DMS79 treated with DMSO at 0.1 percent for 48 hours (cell line): ENCODE results near the gene DUS1L.

Experiments used
- DNase-seq: peaks from one replicate; lab custom pipeline; 2025; lab: John Stamatoyannopoulos, UW

Gene DUS1L

GRCh38 chr17:82100502-82101298 is 35.1 kb upstream of the DUS1L start:
- no peak for DNase-seq

- DNase-seq, result no peak
Observed at GRCh38 chr17:82098939-82099763, 33.5 kb upstream of the DUS1L start.

DNA sequence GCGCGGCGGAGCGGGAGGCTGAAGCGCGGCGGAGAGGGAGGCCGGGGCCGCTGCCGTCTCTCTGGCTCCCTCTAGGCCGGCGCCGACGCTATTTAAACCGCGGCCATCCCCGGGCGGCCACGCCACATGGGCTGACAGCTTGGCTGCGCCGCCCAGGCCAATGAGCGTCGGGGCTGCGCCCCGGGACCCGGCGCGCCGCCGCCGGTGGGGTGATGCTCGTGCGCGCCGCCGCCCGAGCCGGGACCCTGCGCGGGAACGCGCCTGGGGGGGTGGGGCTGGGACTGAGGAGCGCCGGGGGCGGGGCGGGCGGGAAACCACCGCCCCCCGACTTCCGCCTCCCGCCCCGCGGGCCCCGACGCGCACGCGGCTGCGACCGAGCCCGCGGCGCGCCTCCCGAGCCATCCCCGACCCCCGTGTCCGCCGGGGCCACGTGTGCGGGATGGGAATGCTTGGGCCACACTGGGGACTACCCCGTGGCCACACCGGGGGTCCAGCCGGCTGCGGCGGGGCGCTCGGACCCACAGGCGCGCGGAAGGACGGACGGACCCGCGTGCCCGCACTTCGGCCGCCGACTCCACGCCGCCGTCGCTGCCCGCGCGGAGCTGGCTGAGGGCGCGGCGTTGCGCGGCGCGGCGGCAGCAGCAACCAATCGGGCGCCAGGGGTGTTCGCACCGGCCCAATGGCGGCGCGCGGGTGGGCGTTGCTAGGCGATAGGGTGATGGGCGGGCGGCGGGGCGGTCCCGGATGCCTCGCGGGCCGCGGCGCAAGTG is 32.8 kb upstream of the DUS1L start, which contains the start of gene FASN:
TSS of gene FASN (minus strand) at position 68 of the 770 bp plus-strand sequence. CDS start 1,791 bp downstream, outside the sequence.
- peak; percentile 45 for DNase-seq

DNA sequence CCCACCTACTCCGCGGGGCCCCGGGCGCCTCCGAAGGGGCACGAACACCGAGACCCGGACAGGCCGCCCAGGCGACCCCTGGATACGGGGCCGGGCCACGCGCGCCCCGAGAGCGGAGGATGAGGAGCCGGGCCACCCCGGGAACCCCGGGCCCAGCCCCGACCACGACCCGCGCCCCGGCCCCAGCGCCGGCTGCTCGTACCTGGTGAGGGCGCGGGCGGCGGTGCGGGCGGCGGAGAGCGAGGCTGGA is 32.2 kb upstream of the DUS1L start:
- DNase-seq, result no peak

GRCh38 chr17:82097184-82097918 is 31.7 kb upstream of the DUS1L start:
- DNase-seq, result no peak

DNA sequence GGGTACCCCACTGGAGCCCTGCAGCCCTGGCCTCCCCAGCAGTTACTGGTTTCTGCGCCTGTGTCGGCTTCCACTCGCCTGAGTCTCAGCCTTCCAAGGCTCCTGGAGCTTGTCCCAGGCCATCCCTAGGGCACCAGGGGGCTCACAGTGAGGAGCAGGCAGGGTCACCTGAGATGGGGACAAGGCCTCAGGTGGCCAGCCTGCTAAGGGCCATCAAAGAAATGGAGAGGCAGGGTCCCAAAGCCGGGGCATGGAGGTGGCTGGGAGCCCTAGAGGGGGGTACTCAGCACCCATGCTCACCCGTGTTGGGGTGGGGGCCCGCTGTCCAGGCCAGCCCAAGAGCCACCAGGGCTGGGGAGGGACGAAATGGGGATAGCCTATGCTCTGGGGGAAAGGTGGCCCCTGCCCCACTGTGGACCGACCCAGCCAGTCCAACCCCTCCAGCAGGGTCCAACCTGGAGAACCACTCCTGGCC is 31.1 kb upstream of the DUS1L start:
- no peak for DNase-seq

DNA sequence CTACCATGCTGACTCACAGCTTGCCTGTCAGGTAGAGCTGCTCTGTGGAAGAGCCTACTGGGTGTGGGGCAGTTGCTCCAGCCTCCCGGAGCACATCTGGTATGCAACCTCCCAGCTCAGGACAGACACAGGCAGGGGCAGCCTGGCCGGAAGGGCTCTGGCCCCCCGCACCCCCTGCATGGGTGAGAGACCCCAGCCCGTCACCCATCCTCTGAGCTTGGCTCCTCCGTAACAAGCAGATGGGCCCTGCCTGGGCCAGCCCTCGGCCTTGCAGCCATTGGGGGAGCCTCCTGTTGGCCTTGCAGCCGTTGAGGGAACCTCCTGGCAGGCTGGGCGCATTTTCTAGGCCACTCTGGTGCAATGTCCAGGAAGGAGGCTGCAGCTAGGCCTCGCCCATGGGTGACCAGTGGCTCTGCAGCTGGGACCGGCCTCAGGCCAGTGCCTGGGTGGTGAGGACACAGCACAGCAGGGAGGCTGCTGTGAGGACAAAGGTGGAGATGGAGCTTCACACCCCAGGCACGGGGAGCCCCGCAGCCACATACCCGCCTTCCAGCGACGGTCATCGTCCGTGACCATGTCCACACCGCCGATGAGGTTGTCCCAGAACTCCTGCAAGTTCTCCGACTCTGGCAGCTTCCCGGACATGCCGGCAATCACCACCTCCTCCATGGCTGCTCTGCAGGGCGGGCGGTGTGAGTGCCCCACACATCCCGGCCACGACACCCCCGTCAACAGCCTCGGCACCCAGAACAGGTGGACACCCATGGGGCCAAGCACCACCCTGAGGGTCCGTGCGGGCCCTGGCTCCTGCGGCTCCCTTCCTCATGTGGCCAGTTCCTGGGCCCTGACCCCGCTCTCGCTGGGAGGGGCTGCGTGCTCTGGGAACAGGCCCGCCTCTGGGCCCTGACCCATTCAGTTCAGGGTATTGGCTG is 30.4 kb upstream of the DUS1L start:
- DNase-seq, result no peak

GRCh38 chr17:82094931-82095776 is 29.6 kb upstream of the DUS1L start:
- DNase-seq, result no peak

DNA sequence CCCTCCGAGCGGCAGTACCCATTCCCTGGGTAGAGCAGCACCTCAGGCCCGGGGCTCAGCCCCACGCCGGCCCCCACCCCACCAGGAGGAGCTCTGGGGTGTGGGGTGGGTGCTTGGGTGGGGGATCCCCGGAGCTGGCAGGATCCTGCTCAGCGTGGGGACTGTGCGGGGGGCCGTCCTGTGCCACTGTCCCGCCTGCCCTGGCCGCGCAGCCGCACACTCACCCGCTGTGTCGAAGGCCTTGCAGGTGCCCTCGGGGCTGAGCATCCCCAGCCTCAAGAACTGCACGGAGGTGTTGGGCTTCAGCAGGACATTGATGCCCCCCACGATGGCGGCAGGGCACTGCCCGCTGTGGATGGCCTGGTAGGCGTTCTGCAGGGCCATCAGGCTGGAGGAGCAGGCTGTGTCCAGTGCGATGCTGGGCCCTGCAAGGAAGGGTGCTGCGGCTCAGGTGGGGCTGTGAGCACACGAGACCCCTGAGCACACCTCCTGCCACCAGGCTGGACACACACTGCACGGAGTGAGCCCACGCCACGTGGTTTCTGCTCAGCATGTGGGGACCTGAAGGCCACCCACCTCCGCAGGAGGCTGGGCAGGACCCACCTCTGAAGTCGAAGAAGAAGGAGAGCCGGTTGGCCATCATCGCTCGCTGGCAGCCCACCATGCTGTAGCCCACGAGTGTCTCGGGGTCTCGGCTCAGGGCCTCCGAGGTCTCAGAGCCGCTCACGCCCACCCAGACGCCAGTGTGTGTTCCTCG is 27.6 kb upstream of the DUS1L start:
- no peak for DNase-seq

DNA sequence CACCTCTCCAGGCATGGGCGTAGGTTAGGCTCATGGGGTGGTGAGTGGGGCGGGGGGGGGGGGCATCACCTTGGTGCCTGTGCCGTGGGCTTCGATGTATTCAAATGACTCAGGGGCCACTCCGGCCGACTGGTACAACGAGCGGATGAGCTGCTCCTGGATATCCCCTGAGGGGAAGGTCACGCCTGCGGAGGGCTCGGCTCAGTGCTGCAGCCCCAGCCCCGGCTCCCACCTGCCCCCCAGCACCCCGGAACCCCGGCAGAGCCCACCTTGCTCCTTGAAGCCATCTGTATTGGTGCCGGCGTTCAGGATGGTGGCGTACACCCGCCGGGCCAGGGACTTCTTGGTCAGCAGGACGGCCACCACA is 27.0 kb upstream of the DUS1L start:
- no peak for DNase-seq

GRCh38 chr17:82092094-82092586 is 26.5 kb upstream of the DUS1L start:
- DNase-seq, result no peak

- DNase-seq, result no peak
Observed at GRCh38 chr17:82091264-82092066, 25.9 kb upstream of the DUS1L start.

- no peak for DNase-seq
Observed at GRCh38 chr17:82090549-82091263, 25.1 kb upstream of the DUS1L start.

DNA sequence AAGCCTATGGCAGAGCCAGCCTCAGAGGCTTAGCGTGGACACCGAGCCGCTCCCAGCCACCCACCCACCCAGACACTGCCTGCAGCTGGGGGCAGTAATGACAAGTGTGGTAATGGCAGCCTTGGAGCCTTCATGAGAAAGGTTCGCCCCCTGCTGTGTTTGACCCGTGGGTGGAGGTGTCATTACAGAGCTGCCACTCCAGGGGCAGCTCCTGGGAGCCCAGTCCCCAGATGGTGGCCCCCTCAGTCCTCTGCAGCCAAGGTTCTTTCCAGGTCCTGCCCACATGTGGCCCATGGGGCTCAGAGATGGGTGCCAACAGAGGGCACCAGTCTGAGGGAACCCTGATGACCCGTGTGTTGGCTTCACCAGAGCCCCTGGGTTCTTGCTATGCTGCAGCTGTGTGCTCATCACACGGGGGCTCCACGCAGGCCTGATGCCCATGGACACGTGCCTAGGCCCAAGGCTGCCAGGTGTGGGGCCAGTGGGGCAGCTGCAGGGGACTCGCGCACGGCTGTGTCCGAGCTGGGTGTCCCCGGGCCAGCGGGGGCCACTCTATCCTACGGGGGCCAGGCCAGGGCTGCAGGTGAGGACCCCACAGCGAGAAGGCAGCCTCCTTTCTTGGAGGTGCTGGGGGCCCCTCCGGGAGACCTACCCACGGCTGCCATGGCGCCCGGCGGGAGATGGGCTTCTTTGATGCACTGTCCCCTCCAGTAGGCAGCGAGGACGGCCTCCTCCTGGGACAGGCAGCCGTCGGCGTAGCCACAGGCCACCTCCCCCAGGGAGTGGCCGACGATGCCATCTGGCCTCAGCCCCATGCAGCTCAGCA is 24.3 kb upstream of the DUS1L start:
- no peak for DNase-seq

GRCh38 chr17:82088838-82089722 is 23.5 kb upstream of the DUS1L start:
- no peak for DNase-seq
